ENCODE results near the gene CALR.
"Not testable (repeated sequence)": the region's sequence is repeated elsewhere in the genome, so short reads cannot be mapped to it uniquely, and the experiment has no call there.

The CALR gene

GRCh38 chr19:12937927-12938778 lies at the start of gene CALR:
CALR (plus strand) TSS chr19:12938609; CDS start chr19:12938680, 71 bp downstream.
- peak; percentile 99 for DNase-seq (ENCODE audit: low read depth)

- not testable (repeated sequence) for DNase-seq (ENCODE audit: low read depth)
These were observed 48.1 kb upstream of the CALR start for GRCh38 chr19:12890299-12890786.

- peak; percentile 95 for DNase-seq (ENCODE audit: low read depth)
These were observed 47.4 kb upstream of the CALR start, which contains the start of gene GCDH for GRCh38 chr19:12890787-12891552. GCDH (plus strand) TSS chr19:12891160; CDS start chr19:12891305, 145 bp downstream.

- no peak for DNase-seq (ENCODE audit: low read depth)
These were observed 46.8 kb upstream of the CALR start for GRCh38 chr19:12891553-12892021.

- no peak for DNase-seq (ENCODE audit: low read depth)
These were observed 44.8 kb upstream of the CALR start for GRCh38 chr19:12893582-12893981.

GRCh38 chr19:12896460-12896859 lies 41.9 kb upstream of the CALR start:
- DNase-seq (ENCODE audit: low read depth): no peak

GRCh38 chr19:12899891-12900518 lies 38.4 kb upstream of the CALR start:
- DNase-seq (ENCODE audit: low read depth): no peak

GRCh38 chr19:12907166-12907565 lies 31.2 kb upstream of the CALR start:
- DNase-seq (ENCODE audit: low read depth): no peak

- DNase-seq (ENCODE audit: low read depth): no peak
These were observed 25.8 kb upstream of the CALR start for GRCh38 chr19:12912571-12912970.

GRCh38 chr19:12913011-12913561 lies 25.3 kb upstream of the CALR start:
- DNase-seq (ENCODE audit: low read depth): no peak

GRCh38 chr19:12913851-12914690 lies 24.3 kb upstream of the CALR start:
- DNase-seq (ENCODE audit: low read depth): peak; percentile 14

- not testable (repeated sequence) for DNase-seq (ENCODE audit: low read depth)
These were observed 22.5 kb upstream of the CALR start for GRCh38 chr19:12915860-12916259.

GRCh38 chr19:12918253-12918652 lies 20.2 kb upstream of the CALR start:
- no peak for DNase-seq (ENCODE audit: low read depth)

- no peak for DNase-seq (ENCODE audit: low read depth)
These were observed 17.4 kb upstream of the CALR start for GRCh38 chr19:12921047-12921446.

GRCh38 chr19:12922959-12923358 lies 15.4 kb upstream of the CALR start:
- no peak for DNase-seq (ENCODE audit: low read depth)

- no peak for DNase-seq (ENCODE audit: low read depth)
These were observed 13.6 kb upstream of the CALR start for GRCh38 chr19:12924621-12925310.

- DNase-seq (ENCODE audit: low read depth): no peak
These were observed 8.3 kb upstream of the CALR start for GRCh38 chr19:12930002-12930645.

GRCh38 chr19:12932392-12933286 lies 5.8 kb upstream of the CALR start:
- no peak for DNase-seq (ENCODE audit: low read depth)
